GM18870 (cell line): ENCODE results near the gene EIF4EBP2.

ENCODE experiments used
- ATAC-seq: cut with Tn5 transposase; IDR thresholded peaks from one replicate; pipeline ENCODE4 v1.9.1; 2021; ENCODE audit warnings: moderate library complexity; ENCODE audit not compliant: unreplicated experiment

The EIF4EBP2 gene

GRCh38 chr10:70458329-70459060 lies 54.5 kb downstream of the EIF4EBP2 start:
- no peak for ATAC-seq

- ATAC-seq = no peak
Measured at GRCh38 chr10:70459061-70459773, 55.3 kb downstream of the EIF4EBP2 start.

GRCh38 chr10:70459774-70460490 lies 56.0 kb downstream of the EIF4EBP2 start:
- ATAC-seq = no peak

GRCh38 chr10:70461397-70462348 lies 57.7 kb downstream of the EIF4EBP2 start:
- no peak for ATAC-seq

- ATAC-seq = no peak
Measured at GRCh38 chr10:70462349-70462984, 58.5 kb downstream of the EIF4EBP2 start.

- no peak for ATAC-seq
Measured at GRCh38 chr10:70465278-70465677, 61.3 kb downstream of the EIF4EBP2 start.

GRCh38 chr10:70465832-70466231 lies 61.9 kb downstream of the EIF4EBP2 start:
- no peak for ATAC-seq

- ATAC-seq = no peak
Measured at GRCh38 chr10:70466951-70467350, 63.0 kb downstream of the EIF4EBP2 start.

GRCh38 chr10:70472799-70473454 lies 69.0 kb downstream of the EIF4EBP2 start:
- ATAC-seq = no peak

GRCh38 chr10:70474780-70475179 lies 70.8 kb downstream of the EIF4EBP2 start:
- ATAC-seq = no peak

- ATAC-seq = no peak
Measured at GRCh38 chr10:70475661-70476060, 71.7 kb downstream of the EIF4EBP2 start.

- ATAC-seq = no peak
Measured at GRCh38 chr10:70476249-70477035, 72.5 kb downstream of the EIF4EBP2 start.

GRCh38 chr10:70477661-70478162 lies 73.8 kb downstream of the EIF4EBP2 start:
- ATAC-seq = no peak
